Skeletal muscle tissue (tissue), 4 donors: ENCODE results near the gene ENO2. TPM values are rescaled to one million over a fixed set of nuclear protein-coding genes. Genes with fewer than 3 reads are reported as not detected.

ENCODE experiments used
- H3K27ac ChIP-seq: one replicate; pipeline ENCODE4 v1.7.0; 2013; ENCODE audit warnings: mild to moderate bottlenecking, low read depth, low read length, inconsistent platforms
- H3K27me3 ChIP-seq, 3 donors: one replicate each; pipeline ENCODE4 v1.7.0; 2013; ENCODE audit warnings: low read length in 3 of 3; ENCODE audit not compliant: control insufficient read depth in 3 of 3, insufficient read depth in 3 of 3
- H3K36me3 ChIP-seq, 3 donors: one replicate each; pipeline ENCODE4 v1.7.0; 2013; ENCODE audit warnings: low read length in 3 of 3; ENCODE audit not compliant: control insufficient read depth in 3 of 3, insufficient read depth in 3 of 3
- H3K4me1 ChIP-seq, 3 donors: one replicate each; pipeline ENCODE4 v1.7.0; 2013; ENCODE audit warnings: low read length in 3 of 3, mild to moderate bottlenecking in 3 of 3; ENCODE audit not compliant: control insufficient read depth in 3 of 3, insufficient read depth in 3 of 3
- H3K4me3 ChIP-seq, 3 donors: one replicate each; pipeline ENCODE4 v1.7.0; 2013; ENCODE audit warnings: low read length in 3 of 3
- H3K9ac ChIP-seq, 3 donors: one replicate each; pipeline ENCODE4 v1.7.0; 2013; ENCODE audit warnings: low read length in 3 of 3, mild to moderate bottlenecking in 3 of 3, moderate library complexity in 2 of 3, low read depth in 1 of 3
- H3K9me3 ChIP-seq, 3 donors: one replicate each; pipeline ENCODE4 v1.7.0; 2013; ENCODE audit warnings: low read length in 3 of 3; ENCODE audit not compliant: control insufficient read depth in 3 of 3
- total RNA-seq: library from RNA; depleted of rRNA; stranded (reverse); fragments of >200 nt; gene quantifications from one replicate; pipeline ENCODE4 v1.2.3, GENCODE V29; 2014
- donor health status: Osteomylitis.

The ENO2 gene
- total RNA-seq, 1 donor from 2014 or later, result 2.6 TPM

DNA sequence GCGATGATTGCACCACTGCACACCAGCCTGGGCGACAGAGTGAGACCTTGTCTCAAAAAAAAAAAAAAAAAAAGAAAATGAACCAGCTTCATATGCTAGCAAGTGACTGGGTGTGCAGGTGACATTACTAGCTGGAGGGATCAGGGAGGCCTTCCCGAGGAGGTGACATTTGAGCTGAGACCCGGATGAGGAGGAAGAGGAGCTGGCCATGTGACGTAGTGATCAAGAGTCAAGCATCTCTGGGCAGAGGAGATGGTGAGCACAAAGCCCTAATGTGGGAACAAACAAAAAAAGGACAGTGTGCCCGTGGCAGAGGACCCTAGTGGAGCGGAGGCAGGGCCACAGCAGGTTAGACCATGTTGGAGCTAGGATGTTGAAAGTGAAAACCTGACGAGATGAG lies 33.2 kb downstream of the ENO2 start:
- Histone ChIP-seq H3K9ac (no peak overlapping the region), H3K4me3 (no peak overlapping the region), H3K27ac (no peak overlapping the region), H3K36me3 (peaks cover 14 to 18% (median 15%) of the 10 kb centered on the region in 3 donors), H3K27me3 (no peaks in the 10 kb centered on the region), H3K4me1 (peaks cover 25 to 45% (median 30%) of the 10 kb centered on the region in 3 donors), H3K9me3 (no peaks in the 10 kb centered on the region)

DNA sequence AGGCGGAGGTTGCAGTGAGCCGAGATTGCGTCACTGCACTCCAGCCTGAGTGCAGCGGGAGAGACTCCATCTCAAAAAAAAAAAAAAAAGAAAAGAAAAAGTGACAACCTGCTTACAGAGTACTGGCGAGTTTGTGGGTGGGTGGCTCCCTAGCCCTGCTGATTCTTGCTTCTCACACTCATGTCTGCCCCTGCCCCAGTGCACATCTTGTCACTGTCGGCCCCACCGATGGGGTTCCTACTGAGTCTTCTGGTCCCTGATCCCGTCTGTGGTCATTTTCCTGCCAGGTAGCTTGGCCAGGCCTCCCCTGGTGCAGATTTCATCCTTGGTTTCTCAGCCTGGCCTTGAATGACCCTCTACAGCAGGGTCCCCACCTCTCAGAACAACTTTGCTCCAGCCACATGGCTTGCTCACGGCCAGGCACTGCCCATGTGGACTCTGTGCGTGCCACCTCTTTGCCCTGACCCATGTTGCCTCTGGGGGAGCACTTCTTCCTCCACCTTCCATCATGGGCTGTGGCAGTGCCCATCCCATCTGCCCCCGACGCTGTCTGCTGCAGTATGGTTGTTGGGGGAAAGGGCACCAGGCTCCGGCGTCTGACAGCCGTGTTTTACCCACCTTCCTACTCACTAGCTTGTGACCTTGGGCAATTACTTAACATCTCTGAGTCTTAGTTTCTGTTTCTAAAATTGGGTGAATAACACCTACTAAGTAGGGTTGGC lies 34.7 kb downstream of the ENO2 start:
- no peak overlapping the region for H3K27ac ChIP-seq
- peaks cover 25 to 38% (median 27%) of the 10 kb centered on the region in 3 donors for H3K4me1 ChIP-seq
- H3K27me3 ChIP-seq, result no peaks in the 10 kb centered on the region
- H3K9ac ChIP-seq, result peak overlapping the region in 2 of 3 donors; percentile 20 to 50
- no peaks in the 10 kb centered on the region for H3K9me3 ChIP-seq
- H3K4me3 ChIP-seq, result no peak overlapping the region
- peaks cover 14 to 18% (median 15%) of the 10 kb centered on the region in 3 donors for H3K36me3 ChIP-seq

DNA sequence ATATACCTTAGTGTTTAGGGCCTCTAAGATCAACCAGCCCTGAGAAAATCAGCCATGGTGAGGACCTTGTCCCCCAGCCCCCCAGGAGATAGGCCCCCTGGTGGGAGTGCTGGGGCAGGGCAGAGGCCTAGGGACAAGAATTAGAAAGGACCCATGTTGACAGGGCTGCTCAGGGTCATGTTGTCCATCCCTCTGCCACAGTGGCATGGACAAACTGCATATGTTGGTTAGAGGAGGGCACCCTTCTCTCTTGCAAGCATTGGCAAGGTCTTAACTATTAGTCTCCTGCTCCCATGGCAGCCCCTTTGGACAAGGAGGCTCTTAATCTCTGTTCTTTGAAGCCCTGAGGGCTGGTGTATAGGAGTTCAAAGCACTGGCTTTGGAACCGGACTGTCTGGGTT lies 36.0 kb downstream of the ENO2 start:
- H3K4me3 ChIP-seq, result no peak overlapping the region
- H3K27ac ChIP-seq, result no peak overlapping the region
- no peaks in the 10 kb centered on the region for H3K27me3 ChIP-seq
- H3K9me3 ChIP-seq, result no peaks in the 10 kb centered on the region
- H3K4me1 ChIP-seq, result peaks cover 18 to 36% (median 25%) of the 10 kb centered on the region in 3 donors
- peaks cover 10 to 16% (median 12%) of the 10 kb centered on the region in 3 donors for H3K36me3 ChIP-seq
- H3K9ac ChIP-seq, result no peak overlapping the region

DNA sequence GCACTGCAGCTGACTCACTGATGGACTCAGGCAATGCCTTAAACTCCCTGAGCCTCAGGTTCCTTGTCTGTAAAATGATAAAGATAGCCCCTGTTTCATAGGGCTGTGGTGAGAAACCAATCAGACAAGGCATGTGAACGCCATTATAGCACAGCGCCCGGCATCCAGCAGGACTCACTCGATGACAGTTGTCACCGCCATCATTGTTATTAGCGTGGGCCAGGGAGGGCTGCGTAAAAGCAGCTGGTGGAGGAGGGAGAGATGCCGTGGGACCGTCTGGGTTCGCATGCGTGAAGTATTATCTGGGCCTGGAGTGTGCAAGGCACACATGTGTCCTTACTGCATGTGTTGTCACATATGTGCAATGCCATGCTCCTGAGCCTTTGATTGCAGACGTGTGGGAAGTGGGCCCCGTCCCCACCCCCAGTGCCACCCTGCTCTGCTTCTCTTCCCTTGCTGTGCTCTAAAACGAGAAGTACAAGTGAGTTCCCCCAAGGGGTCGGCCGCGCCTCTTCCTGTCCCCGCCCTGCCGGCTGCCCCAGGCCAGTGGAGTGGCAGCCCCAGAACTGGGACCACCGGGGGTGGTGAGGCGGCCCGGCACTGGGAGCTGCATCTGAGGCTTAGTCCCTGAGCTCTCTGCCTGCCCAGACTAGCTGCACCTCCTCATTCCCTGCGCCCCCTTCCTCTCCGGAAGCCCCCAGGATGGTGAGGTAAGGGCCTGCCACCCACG lies 36.6 kb downstream of the ENO2 start, which contains the start of gene PTPN6:
PTPN6 (plus strand) TSS at position 546 of the 730 bp plus-strand sequence; CDS start at position 703, 157 bp downstream.
- Histone ChIP-seq H3K9ac (peak within 1 kb of the TSS in 2 of 3 donors; percentile 32 to 43), H3K9me3 (no peaks in the 10 kb centered on the region), H3K27ac (peak within 1 kb of the TSS; percentile 69), H3K4me1 (peaks cover 12 to 32% (median 20%) of the 10 kb centered on the region in 3 donors), H3K4me3 (peak within 1 kb of the TSS; percentile 6 to 56 (median 48)), H3K27me3 (no peaks in the 10 kb centered on the region), H3K36me3 (peaks cover 6 to 10% (median 6%) of the 10 kb centered on the region in 3 donors)

DNA sequence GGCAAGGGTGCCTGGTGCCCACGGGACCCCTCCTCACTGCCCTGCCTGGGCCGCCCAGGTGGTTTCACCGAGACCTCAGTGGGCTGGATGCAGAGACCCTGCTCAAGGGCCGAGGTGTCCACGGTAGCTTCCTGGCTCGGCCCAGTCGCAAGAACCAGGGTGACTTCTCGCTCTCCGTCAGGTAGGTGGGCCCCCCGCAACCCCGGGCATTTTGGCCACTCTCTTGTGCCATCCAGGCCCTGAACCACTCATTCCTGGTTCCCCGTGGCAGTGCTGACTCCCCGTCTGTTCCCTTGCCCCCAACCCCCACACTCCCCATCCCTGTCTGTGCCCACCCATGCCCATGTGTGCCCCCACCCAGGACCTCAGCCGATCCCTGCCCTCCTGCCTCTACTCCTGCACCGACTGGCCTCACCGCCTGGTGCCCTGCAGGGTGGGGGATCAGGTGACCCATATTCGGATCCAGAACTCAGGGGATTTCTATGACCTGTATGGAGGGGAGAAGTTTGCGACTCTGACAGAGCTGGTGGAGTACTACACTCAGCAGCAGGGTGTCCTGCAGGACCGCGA lies 37.3 kb downstream of the ENO2 start:
- Histone ChIP-seq H3K27ac (peak overlapping the region; percentile 69), H3K9me3 (no peaks in the 10 kb centered on the region), H3K27me3 (no peaks in the 10 kb centered on the region), H3K4me3 (peak overlapping the region; percentile 6 to 56 (median 30)), H3K4me1 (peaks cover 7 to 27% (median 15%) of the 10 kb centered on the region in 3 donors), H3K9ac (peak overlapping the region in 1 of 3 donors; percentile 32), H3K36me3 (peaks cover 4 to 8% (median 5%) of the 10 kb centered on the region in 3 donors)

DNA sequence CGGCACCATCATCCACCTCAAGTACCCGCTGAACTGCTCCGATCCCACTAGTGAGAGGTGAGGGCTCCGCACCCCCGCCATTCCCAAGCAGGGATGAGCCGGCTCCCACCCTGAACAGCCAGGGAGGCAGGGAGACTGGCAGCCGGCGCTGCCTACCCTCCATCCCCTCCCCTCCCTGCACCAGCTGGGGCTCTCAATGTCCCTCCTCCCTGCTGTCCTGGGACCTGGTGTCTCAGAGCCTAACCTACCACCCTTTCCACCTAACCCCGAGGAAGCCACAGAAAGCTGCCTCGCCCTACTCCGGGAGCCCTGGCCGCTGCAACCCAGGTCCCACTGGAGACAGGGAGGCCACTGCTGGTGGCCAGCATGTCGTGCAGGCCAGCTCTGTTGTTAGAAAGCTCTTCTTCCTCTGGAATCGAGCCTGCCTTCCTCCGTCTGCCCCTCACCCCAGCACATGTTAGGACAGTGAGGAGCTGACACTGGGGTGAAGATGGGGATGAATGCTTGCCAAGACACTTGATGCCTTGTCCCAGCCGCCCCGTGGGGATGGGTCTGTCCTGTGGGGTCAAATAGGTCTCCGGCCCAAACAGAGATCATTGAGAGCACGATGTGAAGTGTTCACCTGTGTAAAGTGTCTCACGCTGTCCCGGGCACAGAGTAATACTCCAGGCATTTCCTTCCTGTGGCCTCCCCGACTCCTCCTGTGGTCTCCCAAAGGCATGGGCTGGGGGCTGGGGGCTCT lies 37.9 kb downstream of the ENO2 start:
- peak overlapping the region; percentile 69 for H3K27ac ChIP-seq
- peaks cover 7 to 23% (median 12%) of the 10 kb centered on the region in 3 donors for H3K4me1 ChIP-seq
- no peaks in the 10 kb centered on the region for H3K9me3 ChIP-seq
- no peaks in the 10 kb centered on the region for H3K27me3 ChIP-seq
- H3K4me3 ChIP-seq, result peak overlapping the region; percentile 13 to 56 (median 48)
- peak overlapping the region; percentile 25 to 43 (median 32) for H3K9ac ChIP-seq
- peaks cover 0 to 4% (median 2%) of the 10 kb centered on the region in 3 donors for H3K36me3 ChIP-seq

DNA sequence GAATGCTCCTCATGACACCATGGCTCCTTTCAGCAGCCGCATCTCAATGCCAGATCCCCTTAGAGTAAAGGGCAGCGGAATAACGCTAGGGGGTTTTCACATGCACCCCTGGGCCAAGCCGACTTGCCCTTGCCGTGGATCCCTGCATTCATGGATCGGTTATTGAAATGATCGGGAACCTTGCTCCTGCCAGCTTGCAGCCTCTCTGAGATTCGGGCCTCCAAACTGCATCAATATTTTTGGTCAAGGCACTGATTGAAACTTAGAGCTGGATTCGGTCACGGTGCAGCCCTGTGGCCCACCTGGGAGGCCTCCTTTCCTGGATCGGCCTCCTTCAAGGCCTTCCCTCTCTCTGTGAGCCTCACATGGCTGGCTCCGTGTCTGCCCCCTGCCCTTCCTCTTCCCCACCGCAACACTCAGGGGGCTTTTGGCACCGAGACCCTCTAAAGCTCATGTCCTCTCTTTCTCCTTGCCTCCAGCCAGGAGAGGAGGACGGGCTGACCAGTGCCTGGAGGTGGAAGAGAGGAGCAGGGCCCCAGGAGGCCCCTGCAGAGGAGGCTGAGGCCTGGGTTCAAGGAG lies 38.6 kb downstream of the ENO2 start:
- Histone ChIP-seq H3K27ac (peak overlapping the region; percentile 69), H3K4me3 (peak overlapping the region in 2 of 3 donors; percentile 48 to 56), H3K9me3 (no peaks in the 10 kb centered on the region), H3K9ac (peak overlapping the region in 2 of 3 donors; percentile 23 to 50), H3K4me1 (peaks cover 7 to 28% (median 12%) of the 10 kb centered on the region in 3 donors), H3K27me3 (no peaks in the 10 kb centered on the region), H3K36me3 (no peaks in the 10 kb centered on the region)

DNA sequence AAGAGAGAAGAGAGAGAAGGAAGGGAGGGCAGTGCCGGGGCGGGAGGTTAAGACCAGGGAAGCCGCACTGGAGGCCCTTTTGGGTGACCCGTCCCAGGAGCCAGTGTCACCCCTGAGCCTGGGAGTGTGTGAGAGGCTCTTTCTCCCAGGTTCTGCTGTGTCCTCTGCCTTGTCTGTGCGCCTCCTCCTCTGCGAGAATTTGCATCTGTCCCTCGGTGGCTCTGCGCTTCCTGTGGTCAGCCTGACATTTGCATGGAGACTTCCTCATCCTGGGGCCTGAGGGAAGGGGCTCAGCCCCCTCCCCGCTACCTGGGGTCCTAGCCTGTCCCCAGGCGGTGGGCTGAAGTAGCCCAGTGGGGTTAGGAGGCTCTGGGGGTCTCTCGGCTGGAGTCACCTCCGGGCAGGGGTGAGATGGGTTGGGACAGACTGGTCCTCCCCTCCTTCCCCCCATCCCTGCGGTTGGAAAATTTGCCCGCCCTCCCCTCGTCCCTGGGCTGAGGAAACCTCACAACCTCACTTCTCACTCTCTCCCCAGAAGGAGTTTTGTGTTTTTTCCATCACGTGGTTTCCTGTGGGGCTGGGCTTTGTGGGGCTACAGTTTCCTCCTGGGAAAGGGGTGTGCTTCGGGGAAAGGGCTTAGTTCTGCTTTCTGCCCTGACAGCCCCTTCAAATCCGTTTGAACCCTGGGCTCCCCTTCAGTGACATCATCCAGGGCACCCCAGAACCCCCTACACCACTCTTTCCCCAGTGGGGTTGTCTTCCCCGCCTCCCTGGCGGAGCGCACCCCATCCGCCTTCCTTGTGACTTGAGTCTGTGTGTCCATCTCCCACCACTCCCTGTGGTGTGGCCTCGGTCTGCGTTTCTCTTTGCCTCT lies 39.3 kb downstream of the ENO2 start:
- H3K9me3 ChIP-seq, result no peaks in the 10 kb centered on the region
- no peaks in the 10 kb centered on the region for H3K27me3 ChIP-seq
- peak overlapping the region in 1 of 3 donors; percentile 33 for H3K9ac ChIP-seq
- peak overlapping the region; percentile 69 for H3K27ac ChIP-seq
- no peaks in the 10 kb centered on the region for H3K36me3 ChIP-seq
- H3K4me3 ChIP-seq, result peak overlapping the region; percentile 29 to 56 (median 50)
- peaks cover 7 to 34% (median 18%) of the 10 kb centered on the region in 3 donors for H3K4me1 ChIP-seq
